Panc1 (cell line): ENCODE results near the gene MACROD2. TPM values are rescaled to one million over a fixed set of nuclear protein-coding genes. Genes with fewer than 3 reads are reported as not detected.

Experiments used
- ATAC-seq: fragments of 200-7000 bp; cut with Tn5 transposase; 2 replicates; pipeline ENCODE4 v1.9.1; 2020; ENCODE audit warnings: mild to moderate bottlenecking, moderate library complexity
- BruUV-seq: library from RNA; stranded (reverse); fragments of 400-500 nt; replicated peaks from 2 replicates; lab custom pipeline; 2021; lab: Mats Ljungman, UMichigan
- CTCF ChIA-PET: fragments of 300-600 bp; sonication (Branson Sonifier 250); formaldehyde crosslinking; loops from one replicate; lab custom pipeline; 2022; ENCODE audit warnings: antibody characterized with exemption; lab: Charles Lee
- POLR2A ChIA-PET: fragments of 300-600 bp; sonication (Branson Sonifier 250); formaldehyde crosslinking; loops from one replicate; lab custom pipeline; 2022; ENCODE audit warnings: antibody characterized with exemption; lab: Charles Lee
- DNase-seq: peaks from one replicate; pipeline ENCODE4 v3.0.0-alpha.2; 2010; ENCODE audit warnings: low read depth, low spot score
- H3K27ac ChIP-seq: 2 replicates; pipeline ENCODE4 v1.5.1; 2011; ENCODE audit warnings: mild to moderate bottlenecking, low read length, inconsistent platforms
- H3K27me3 ChIP-seq: fragments of 200-500 bp; sonication (Bioruptor generic); 2 replicates; pipeline ENCODE4 v1.6.0; 2014; ENCODE audit warnings: low read length, inconsistent platforms; ENCODE audit not compliant: control insufficient read depth, insufficient read depth
- H3K36me3 ChIP-seq: fragments of 200-500 bp; sonication (Bioruptor generic); 2 replicates; pipeline ENCODE4 v1.5.1; 2014; ENCODE audit warnings: inconsistent platforms, mild to moderate bottlenecking, low read length, moderate library complexity; ENCODE audit not compliant: control insufficient read depth, insufficient read depth
- H3K4me1 ChIP-seq: 2 replicates; pipeline ENCODE4 v1.5.1; 2011; ENCODE audit warnings: inconsistent platforms, mild to moderate bottlenecking, low read length, moderate library complexity; ENCODE audit not compliant: control insufficient read depth, insufficient read depth
- H3K4me3 ChIP-seq, 2 experiments: 2 replicates each; pipeline ENCODE4 v1.5.1; 2011 to 2012; ENCODE audit warnings: low read depth in 2 of 2, low read length in 2 of 2, mild to moderate bottlenecking in 2 of 2, inconsistent platforms in 1 of 2, moderate library complexity in 1 of 2
- H3K9me3 ChIP-seq: fragments of 200-500 bp; sonication (Bioruptor generic); 2 replicates; pipeline ENCODE4 v1.5.1; 2014; ENCODE audit warnings: low read depth, mild to moderate bottlenecking, inconsistent platforms, low read length, moderate library complexity; ENCODE audit not compliant: control insufficient read depth, insufficient read depth
- POLR2AphosphoS5 ChIP-seq: IDR thresholded peaks from 2 replicates; pipeline ENCODE4 v1.6.1; 2012; ENCODE audit warnings: mild to moderate bottlenecking, low read depth, low read length, moderate library complexity
- SIN3A ChIP-seq: IDR thresholded peaks from 2 replicates; pipeline ENCODE4 v1.6.1; 2012; ENCODE audit warnings: low read depth, mild to moderate bottlenecking, low read length, moderate library complexity, borderline replicate concordance; ENCODE audit not compliant: insufficient read depth
- TCF7L2 ChIP-seq: IDR thresholded peaks from 2 replicates; pipeline ENCODE4 v1.6.1; 2011; ENCODE audit warnings: mild to moderate bottlenecking, low read depth, low read length, inconsistent platforms
- in situ Hi-C: cut with HindIII; loops from 2 replicates; pipeline ENCODE4 v1.10.0; 2016; ENCODE audit warnings: low sequenced_read_pairs, low pct_unique_long_range_greater_than_20kb
- intact Hi-C: fragments of 100-400 bp; cut with micrococcal nuclease; formaldehyde crosslinking; loops from one replicate; pipeline ENCODE4 v1.10.0; 2022; ENCODE audit not compliant: unreplicated experiment
- total RNA-seq: library from RNA; stranded (reverse); gene quantifications from one replicate; pipeline ENCODE4 v1.2.1, GENCODE V29; 2021; ENCODE audit not compliant: unreplicated experiment
- TF ChIP-seq, protein P1 (sequence below), 2 experiments: IDR thresholded peaks; 2 replicates each; pipeline ENCODE4 v1.6.1; 2011 to 2012; ENCODE audit warnings: low read depth in 2 of 2, control low read depth in 1 of 2, low read length in 1 of 2, mild to moderate bottlenecking in 1 of 2, moderate library complexity in 1 of 2; ENCODE audit not compliant: insufficient read depth in 1 of 2
- TF ChIP-seq, protein P2 (sequence below): fragments of 450-650 bp; IDR thresholded peaks from 2 replicates; pipeline ENCODE4 v1.5.1; 2017; ENCODE audit warnings: mild to moderate bottlenecking

The MACROD2 gene
- total RNA-seq, 1 experiment from 2014 or later, result 1.2 TPM

DNA sequence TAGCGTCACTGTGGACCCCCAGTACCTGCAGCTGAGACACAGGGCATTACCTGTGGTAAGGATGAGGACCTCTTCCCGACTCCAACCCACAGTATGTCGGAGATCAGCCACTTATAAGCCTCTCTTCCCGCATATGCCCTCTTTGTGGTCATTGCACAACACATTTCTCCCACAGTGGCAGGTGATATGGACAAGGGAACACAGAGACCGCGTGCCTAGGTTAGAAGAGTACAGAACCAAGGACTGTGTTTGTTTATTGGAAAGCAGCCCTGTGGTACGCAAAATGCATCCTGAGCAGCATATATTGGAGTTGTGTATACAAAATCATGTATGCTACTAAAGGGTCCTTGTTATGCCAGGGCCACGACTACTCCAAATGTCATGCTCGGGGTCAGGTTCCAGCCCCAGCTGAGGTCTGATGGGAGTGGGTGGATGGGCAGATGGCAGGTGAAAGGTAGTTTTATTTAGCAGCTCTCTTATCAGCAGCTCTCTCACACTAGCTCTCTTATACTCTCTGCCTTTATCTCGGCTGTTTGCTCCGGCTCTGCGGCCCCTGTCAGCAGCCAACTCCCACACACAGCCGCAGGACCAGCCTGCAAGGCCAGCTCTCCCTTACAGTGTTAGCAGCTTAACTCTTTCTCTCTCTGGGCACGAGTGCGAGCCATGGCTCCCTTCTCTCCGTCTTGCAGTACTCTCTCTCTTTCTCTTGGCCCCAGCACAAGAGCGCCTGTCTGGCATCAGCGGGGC lies 2009.0 kb downstream of the MACROD2 start:
- ChIA-PET POLR2A (no interaction called here), CTCF (no interaction called here)
- H3K36me3 ChIP-seq, result no peaks in the 10 kb centered on the region
- no peaks in the 10 kb centered on the region for H3K4me1 ChIP-seq
- ATAC-seq, result no peak
- no peak for TF ChIP-seq SIN3A
- TF ChIP-seq, protein P1, sequence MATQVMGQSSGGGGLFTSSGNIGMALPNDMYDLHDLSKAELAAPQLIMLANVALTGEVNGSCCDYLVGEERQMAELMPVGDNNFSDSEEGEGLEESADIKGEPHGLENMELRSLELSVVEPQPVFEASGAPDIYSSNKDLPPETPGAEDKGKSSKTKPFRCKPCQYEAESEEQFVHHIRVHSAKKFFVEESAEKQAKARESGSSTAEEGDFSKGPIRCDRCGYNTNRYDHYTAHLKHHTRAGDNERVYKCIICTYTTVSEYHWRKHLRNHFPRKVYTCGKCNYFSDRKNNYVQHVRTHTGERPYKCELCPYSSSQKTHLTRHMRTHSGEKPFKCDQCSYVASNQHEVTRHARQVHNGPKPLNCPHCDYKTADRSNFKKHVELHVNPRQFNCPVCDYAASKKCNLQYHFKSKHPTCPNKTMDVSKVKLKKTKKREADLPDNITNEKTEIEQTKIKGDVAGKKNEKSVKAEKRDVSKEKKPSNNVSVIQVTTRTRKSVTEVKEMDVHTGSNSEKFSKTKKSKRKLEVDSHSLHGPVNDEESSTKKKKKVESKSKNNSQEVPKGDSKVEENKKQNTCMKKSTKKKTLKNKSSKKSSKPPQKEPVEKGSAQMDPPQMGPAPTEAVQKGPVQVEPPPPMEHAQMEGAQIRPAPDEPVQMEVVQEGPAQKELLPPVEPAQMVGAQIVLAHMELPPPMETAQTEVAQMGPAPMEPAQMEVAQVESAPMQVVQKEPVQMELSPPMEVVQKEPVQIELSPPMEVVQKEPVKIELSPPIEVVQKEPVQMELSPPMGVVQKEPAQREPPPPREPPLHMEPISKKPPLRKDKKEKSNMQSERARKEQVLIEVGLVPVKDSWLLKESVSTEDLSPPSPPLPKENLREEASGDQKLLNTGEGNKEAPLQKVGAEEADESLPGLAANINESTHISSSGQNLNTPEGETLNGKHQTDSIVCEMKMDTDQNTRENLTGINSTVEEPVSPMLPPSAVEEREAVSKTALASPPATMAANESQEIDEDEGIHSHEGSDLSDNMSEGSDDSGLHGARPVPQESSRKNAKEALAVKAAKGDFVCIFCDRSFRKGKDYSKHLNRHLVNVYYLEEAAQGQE (IDR thresholded peaks at IDR 0.05; ENCODE audit: insufficient read depth in 1 of 2, low read depth in 2 of 2, low read length in 1 of 2), result no peak
- TF ChIP-seq TCF7L2, result no peak
- TF ChIP-seq, protein P2, sequence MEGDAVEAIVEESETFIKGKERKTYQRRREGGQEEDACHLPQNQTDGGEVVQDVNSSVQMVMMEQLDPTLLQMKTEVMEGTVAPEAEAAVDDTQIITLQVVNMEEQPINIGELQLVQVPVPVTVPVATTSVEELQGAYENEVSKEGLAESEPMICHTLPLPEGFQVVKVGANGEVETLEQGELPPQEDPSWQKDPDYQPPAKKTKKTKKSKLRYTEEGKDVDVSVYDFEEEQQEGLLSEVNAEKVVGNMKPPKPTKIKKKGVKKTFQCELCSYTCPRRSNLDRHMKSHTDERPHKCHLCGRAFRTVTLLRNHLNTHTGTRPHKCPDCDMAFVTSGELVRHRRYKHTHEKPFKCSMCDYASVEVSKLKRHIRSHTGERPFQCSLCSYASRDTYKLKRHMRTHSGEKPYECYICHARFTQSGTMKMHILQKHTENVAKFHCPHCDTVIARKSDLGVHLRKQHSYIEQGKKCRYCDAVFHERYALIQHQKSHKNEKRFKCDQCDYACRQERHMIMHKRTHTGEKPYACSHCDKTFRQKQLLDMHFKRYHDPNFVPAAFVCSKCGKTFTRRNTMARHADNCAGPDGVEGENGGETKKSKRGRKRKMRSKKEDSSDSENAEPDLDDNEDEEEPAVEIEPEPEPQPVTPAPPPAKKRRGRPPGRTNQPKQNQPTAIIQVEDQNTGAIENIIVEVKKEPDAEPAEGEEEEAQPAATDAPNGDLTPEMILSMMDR, result no peak
- no peak for TF ChIP-seq POLR2AphosphoS5
- in situ Hi-C loops, result no loop called here
- H3K27me3 ChIP-seq, result no peaks in the 10 kb centered on the region
- H3K27ac ChIP-seq, result no peak overlapping the region
- intact Hi-C loops, result no loop called here
- no peaks in the 10 kb centered on the region for H3K9me3 ChIP-seq
- no peak for DNase-seq
- H3K4me3 ChIP-seq, result no peak overlapping the region
- BruUV-seq, result no TSS peak

DNA sequence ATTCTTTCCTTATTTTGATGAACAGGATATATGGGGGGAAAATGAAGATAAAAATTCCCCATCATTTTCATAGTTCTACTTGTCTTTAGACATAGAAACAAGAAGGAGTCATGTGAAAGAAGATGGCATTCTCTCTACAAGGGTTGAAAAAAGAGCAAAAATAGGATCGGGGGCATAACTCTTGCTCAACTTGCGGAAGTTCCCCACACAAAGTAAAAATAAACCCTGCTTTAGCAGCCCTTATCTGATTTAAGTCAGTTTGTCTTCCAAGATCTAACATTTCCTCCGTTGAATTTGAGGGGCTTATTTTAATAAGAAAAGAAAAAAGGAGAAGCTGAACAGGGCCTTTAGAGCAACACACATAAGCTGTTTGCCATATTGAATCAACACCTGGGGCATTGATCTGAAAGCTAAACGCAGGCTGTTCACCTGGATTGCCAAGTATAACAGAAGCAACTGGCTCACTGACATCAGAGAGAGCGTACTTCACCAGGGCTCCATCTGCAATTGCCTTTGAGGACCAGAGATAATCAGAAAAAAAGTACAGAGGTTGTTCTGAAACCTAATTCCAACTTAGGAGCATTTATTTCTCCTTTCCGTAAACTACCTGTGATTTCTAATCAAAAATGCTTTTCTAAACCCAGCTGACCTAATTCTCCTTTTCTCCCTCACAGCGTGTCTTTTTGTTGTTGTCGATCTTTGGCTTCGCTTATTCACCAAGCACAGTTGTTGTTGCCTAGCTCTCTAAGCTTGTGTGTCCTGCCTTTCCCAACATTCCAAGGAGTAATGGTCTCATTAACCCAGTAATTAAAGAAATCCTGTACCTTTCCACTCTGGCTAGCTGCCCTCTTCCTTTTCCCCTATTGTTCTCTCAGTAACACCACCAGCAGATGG lies 2010.0 kb downstream of the MACROD2 start:
- in situ Hi-C loops, result no loop called here
- POLR2A ChIA-PET, result no interaction called here
- Histone ChIP-seq H3K4me3 (no peak overlapping the region), H3K36me3 (no peaks in the 10 kb centered on the region), H3K27ac (no peak overlapping the region), H3K27me3 (no peaks in the 10 kb centered on the region), H3K4me1 (no peaks in the 10 kb centered on the region), H3K9me3 (no peaks in the 10 kb centered on the region)
- no TSS peak for BruUV-seq
- intact Hi-C loops, result no loop called here
- no peak for DNase-seq
- TF ChIP-seq, protein P1 (IDR thresholded peaks at IDR 0.05; ENCODE audit: insufficient read depth in 1 of 2, low read depth in 2 of 2, low read length in 1 of 2), result no peak
- TF ChIP-seq SIN3A (no peak), POLR2AphosphoS5 (no peak), TCF7L2 (no peak)
- TF ChIP-seq, protein P2, result no peak
- no peak for ATAC-seq
- CTCF ChIA-PET, result no interaction called here
